Psoas muscle (tissue), 8 donors: ENCODE data around the gene TTLL10. TPM values are rescaled to one million over a fixed set of nuclear protein-coding genes. Genes with fewer than 3 reads are reported as not detected.

ENCODE experiments used
- ATAC-seq, 4 donors: fragments of 200-7000 bp; cut with Tn5 transposase; one replicate each; pipeline ENCODE4 v1.9.1; 2020; ENCODE audit warnings: moderate library complexity in 3 of 4, mild to moderate bottlenecking in 2 of 4
- DNase-seq, 2 donors: peaks; one replicate each; pipeline ENCODE4 v3.0.0-alpha.2; 2020
- H3K27ac ChIP-seq: fragments of 200-600 bp; one replicate; pipeline ENCODE4 v1.8.0; 2022
- H3K27me3 ChIP-seq, 3 donors: fragments of 200-600 bp in 1 of 3; one replicate each; pipeline versions ENCODE4 v1.6.1 to v1.8.0; 2013 to 2022; ENCODE audit warnings: low read length in 2 of 3, mild to moderate bottlenecking in 2 of 3, moderate library complexity in 1 of 3; ENCODE audit not compliant: insufficient read depth in 3 of 3
- H3K36me3 ChIP-seq, 2 donors: fragments of 200-600 bp in 1 of 2; one replicate each; pipeline versions ENCODE4 v1.6.1 to v1.8.0; 2013 to 2022; ENCODE audit warnings: low read depth in 1 of 2, mild to moderate bottlenecking in 1 of 2, moderate library complexity in 1 of 2; ENCODE audit not compliant: insufficient read depth in 1 of 2
- H3K4me1 ChIP-seq: fragments of 200-600 bp; one replicate; pipeline ENCODE4 v1.8.0; 2022
- H3K4me3 ChIP-seq: fragments of 200-600 bp; one replicate; pipeline ENCODE4 v1.8.0; 2022; ENCODE audit warnings: mild to moderate bottlenecking
- H3K9me3 ChIP-seq: fragments of 200-600 bp; one replicate; pipeline ENCODE4 v1.8.0; 2022
- WGBS, 3 donors: extraction: QIAGEN DNeasy Blood & Tissue Kit; methylation state at CpG; one replicate each; pipeline versions ENCODE4 v1.1.6 to v1.1.7; 2013; 5-methylcytosine and 5-hydroxymethylcytosine counted together
- intact Hi-C, 2 donors: fragments of 100-400 bp; cut with DNase I; formaldehyde crosslinking; loops; one replicate each; pipeline versions ENCODE4 v1.11.0 to v1.14.2; 2022
- polyA plus RNA-seq, 3 donors: library from polyadenylated mRNA; stranded (reverse); fragments of 200-250 nt; gene quantifications; one replicate each; pipeline ENCODE4 v1.2.3, GENCODE V29; 2013
- total RNA-seq, 4 donors: library from RNA; stranded (reverse); fragmentation: NEBNext Ultra II Directional in 2 of 4; extraction: Animal tissue kit (Norgen Biotek cat#: 25700) in 2 of 4; gene quantifications; one replicate each; pipeline versions ENCODE4 v1.2.1 to v1.2.4, GENCODE V29; 2021 to 2023
- TF ChIP-seq, protein P1 (sequence below): fragments of 200-600 bp; IDR thresholded peaks from one replicate; pipeline ENCODE4 v1.8.0; 2022; ENCODE audit warnings: antibody characterized with exemption
- donor health status: healthy with polysubstance abuse.
- donor health status: DM: no; HTN: no; CAD: no; lungs with moderate emphysema.
- donor health status: Bipolar disorder and iron deficiency.
- donor health status: healthy.
- donor health status: DM: yes; HTN: yes; CAD: no.
- donor health status: DM: no; HTN: no; CAD: no.
- donor health status: DM: no; HTN: no; CAD: no.
- donor health status: DM: yes; HTN: yes; CAD: no.

TTLL10 gene
- total and polyA plus RNA-seq, 7 donors, result 0.03 to 0.27 (median 0.10) TPM; not detected in 3

DNA sequence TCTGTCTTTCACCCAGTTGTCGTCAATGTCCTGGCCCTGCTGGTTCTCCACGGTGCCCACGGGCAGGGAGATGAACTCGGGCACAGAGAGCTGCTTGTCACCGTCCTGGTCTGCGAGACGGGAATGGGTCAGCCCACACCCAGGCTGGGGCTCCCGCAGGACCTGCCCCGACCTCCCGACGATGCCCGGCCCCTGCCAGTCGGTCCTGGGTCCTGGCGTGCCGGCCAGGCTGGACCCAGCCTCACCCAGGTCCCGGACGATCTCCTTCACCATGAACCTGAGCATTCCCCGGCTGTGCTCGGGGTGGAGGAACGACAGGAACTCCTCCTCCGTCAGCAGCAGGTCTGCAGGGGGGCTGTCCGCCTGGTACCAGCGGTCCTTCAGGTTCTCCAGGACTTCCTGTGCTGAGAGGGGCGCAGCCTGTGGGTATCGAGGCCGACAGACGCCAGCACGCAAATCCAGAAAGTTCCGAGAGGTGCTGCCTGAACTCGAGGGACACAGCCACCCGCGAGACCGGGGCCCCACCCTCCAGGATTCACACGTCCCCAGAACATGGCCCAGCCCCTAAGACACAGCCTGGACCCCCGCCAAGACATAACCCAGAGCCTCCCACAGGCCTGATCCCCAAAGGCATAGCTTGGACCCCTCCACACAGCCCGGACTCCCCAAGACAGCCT is 45.0 kb downstream of the TTLL10 start:
- no peaks in the 10 kb centered on the region for H3K9me3 ChIP-seq
- no peak overlapping the region for H3K4me3 ChIP-seq
- WGBS, 3 donors, result 85 to 92% (median 89%) methylated on average over 34 to 36 of the region's 36 CpGs
- H3K4me1 ChIP-seq, result no peaks in the 10 kb centered on the region
- H3K27ac ChIP-seq, result no peak overlapping the region
- DNase-seq (no peak), ATAC-seq (no peak)
- H3K27me3 ChIP-seq, result no peaks in the 10 kb centered on the region
- intact Hi-C loops, result no loop called here
- H3K36me3 ChIP-seq, result peaks cover 0 to 70% of the 10 kb centered on the region in 2 donors
- TF ChIP-seq, protein P1, sequence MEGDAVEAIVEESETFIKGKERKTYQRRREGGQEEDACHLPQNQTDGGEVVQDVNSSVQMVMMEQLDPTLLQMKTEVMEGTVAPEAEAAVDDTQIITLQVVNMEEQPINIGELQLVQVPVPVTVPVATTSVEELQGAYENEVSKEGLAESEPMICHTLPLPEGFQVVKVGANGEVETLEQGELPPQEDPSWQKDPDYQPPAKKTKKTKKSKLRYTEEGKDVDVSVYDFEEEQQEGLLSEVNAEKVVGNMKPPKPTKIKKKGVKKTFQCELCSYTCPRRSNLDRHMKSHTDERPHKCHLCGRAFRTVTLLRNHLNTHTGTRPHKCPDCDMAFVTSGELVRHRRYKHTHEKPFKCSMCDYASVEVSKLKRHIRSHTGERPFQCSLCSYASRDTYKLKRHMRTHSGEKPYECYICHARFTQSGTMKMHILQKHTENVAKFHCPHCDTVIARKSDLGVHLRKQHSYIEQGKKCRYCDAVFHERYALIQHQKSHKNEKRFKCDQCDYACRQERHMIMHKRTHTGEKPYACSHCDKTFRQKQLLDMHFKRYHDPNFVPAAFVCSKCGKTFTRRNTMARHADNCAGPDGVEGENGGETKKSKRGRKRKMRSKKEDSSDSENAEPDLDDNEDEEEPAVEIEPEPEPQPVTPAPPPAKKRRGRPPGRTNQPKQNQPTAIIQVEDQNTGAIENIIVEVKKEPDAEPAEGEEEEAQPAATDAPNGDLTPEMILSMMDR, result no peak

DNA sequence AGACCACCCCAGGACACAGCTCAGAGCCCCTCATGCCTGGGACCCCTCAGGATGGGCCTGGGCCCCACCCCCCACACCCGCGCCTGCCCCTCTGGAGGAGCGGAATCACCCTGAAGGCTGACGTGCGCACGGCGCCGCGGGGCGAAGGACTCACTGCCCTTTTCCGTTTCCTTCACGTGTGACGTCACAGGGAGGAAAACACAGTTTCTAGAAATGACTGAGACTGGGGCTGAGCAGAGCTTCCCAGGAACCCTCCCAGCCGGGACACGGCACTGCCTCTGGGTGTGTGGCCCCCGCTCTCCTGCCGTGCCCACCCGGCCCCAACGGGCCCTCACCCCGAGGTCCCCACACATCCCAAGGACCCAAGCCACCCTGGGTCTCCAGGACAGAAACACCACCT is 45.7 kb downstream of the TTLL10 start:
- TF ChIP-seq, protein P1, result no peak
- Histone ChIP-seq H3K27me3 (no peaks in the 10 kb centered on the region), H3K36me3 (peaks cover 0 to 76% of the 10 kb centered on the region in 2 donors), H3K27ac (no peak overlapping the region), H3K9me3 (no peaks in the 10 kb centered on the region), H3K4me1 (no peaks in the 10 kb centered on the region), H3K4me3 (no peak overlapping the region)
- intact Hi-C loops, result no loop called here
- WGBS, 3 donors, result 93 to 95% (median 95%) methylated on average over 20 of the region's 20 CpGs
- DNase-seq (no peak), ATAC-seq (no peak)

DNA sequence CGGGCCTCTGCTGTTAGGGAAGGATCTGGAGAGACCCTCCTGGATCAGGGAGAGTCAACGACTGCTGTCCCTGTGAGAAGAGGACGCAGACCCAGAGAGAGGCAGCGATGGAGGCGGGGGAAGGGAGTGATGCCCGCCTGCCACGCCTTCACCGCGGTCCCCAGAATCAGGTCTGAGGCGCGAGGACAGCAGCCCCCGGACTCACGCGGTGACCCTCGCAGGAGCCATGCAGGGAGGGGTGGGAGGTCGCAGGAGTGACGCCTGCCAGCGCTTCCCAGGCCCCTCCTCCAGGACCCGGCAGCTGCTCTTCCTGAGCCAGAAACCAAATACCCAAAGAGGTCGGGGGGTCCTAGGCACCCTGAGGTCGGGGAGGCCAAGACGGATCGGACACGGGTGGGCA is 46.5 kb downstream of the TTLL10 start:
- Histone ChIP-seq H3K36me3 (peaks cover 0 to 83% of the 10 kb centered on the region in 2 donors), H3K9me3 (no peaks in the 10 kb centered on the region), H3K4me1 (no peaks in the 10 kb centered on the region), H3K27ac (no peak overlapping the region), H3K27me3 (no peaks in the 10 kb centered on the region), H3K4me3 (no peak overlapping the region)
- TF ChIP-seq, protein P1, result no peak
- 81 to 88% (median 87%) methylated on average over 23 to 24 of the region's 24 CpGs for WGBS, 3 donors
- intact Hi-C loops, result no loop called here
- ATAC-seq (no peak), DNase-seq (no peak)

DNA sequence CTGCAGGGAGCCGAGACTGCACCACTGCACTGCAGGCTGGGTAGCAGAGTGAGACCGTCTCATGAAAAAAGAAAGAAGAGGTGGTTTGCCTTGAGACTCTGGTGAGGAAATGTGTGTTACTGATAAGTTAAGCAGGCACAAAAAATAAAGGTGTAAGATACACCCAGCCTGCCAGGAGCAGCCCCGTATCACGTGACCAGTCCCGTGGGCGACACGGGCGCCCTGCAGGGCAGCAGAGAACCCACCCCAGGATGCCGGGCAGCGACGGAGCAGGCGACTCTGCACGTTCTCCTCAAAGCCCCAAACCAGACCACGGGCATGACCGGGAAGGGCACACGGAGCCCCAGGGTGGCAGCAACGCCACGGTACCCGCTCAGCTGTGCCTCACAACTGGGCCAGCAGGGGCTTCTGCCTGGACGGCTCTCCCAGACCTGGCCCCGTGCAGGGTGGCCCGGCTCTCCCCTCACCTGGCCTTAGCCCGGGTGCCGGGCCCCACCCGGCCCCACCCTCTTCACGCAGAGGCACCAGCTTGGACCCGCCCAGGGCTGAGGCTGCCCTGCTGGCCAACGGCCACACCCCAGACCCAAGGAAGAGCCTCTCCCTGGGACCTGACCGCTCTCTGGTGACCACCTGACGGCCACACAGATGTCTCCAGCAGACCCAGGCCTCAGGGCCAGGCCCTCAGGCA is 48.4 kb downstream of the TTLL10 start:
- no peak for ATAC-seq

More for the DNA sequence above, 48.4 kb downstream of the TTLL10 start:
- Histone ChIP-seq H3K27me3 (no peaks in the 10 kb centered on the region), H3K4me3 (no peak overlapping the region), H3K9me3 (no peaks in the 10 kb centered on the region), H3K4me1 (peaks cover 2% of the 10 kb centered on the region), H3K36me3 (peaks cover 0 to 77% of the 10 kb centered on the region in 2 donors), H3K27ac (no peak overlapping the region)
- 84 to 89% (median 89%) methylated on average over 23 to 30 of the region's 30 CpGs for WGBS, 3 donors
- intact Hi-C loops, result no loop called here
- DNase-seq, result no peak
- TF ChIP-seq, protein P1, result no peak
